GM18511 (cell line): ENCODE data around the gene CORO1A.
"Not testable (repeated sequence)": the region's sequence is repeated elsewhere in the genome, so short reads cannot be mapped to it uniquely, and the experiment has no call there.

Source experiments
- ATAC-seq: cut with Tn5 transposase; IDR thresholded peaks from one replicate; pipeline ENCODE4 v1.9.1; 2021; ENCODE audit warnings: mild to moderate bottlenecking, moderate library complexity; ENCODE audit not compliant: unreplicated experiment

Gene CORO1A

GRCh38 chr16:30169416-30169815 is 14.0 kb upstream of the CORO1A start:
- not testable (repeated sequence) for ATAC-seq

- ATAC-seq: not testable (repeated sequence)
These were observed 13.3 kb upstream of the CORO1A start for GRCh38 chr16:30170145-30170544.

GRCh38 chr16:30173054-30173453 is 10.3 kb upstream of the CORO1A start:
- ATAC-seq: no peak

GRCh38 chr16:30176876-30177275 is 6.5 kb upstream of the CORO1A start:
- ATAC-seq: not testable (repeated sequence)

GRCh38 chr16:30179195-30179594 is 4.2 kb upstream of the CORO1A start:
- ATAC-seq: no peak

- ATAC-seq: no peak
These were observed 3.5 kb upstream of the CORO1A start for GRCh38 chr16:30179931-30180330.

GRCh38 chr16:30180741-30181140 is 2.7 kb upstream of the CORO1A start:
- ATAC-seq: no peak

GRCh38 chr16:30184096-30184890 is 891 bp downstream of the CORO1A start:
- peak; percentile 48 for ATAC-seq

GRCh38 chr16:30184891-30185682 is 1.7 kb downstream of the CORO1A start:
- ATAC-seq: no peak

GRCh38 chr16:30185683-30186421 is 2.5 kb downstream of the CORO1A start:
- ATAC-seq: peak; percentile 40

- no peak for ATAC-seq
These were observed 3.0 kb downstream of the CORO1A start for GRCh38 chr16:30186444-30186781.

- ATAC-seq: no peak
These were observed 3.6 kb downstream of the CORO1A start for GRCh38 chr16:30186782-30187555.

- ATAC-seq: no peak
These were observed 4.1 kb downstream of the CORO1A start for GRCh38 chr16:30187556-30187865.

GRCh38 chr16:30187971-30188561 is 4.7 kb downstream of the CORO1A start:
- no peak for ATAC-seq

GRCh38 chr16:30191158-30191557 is 7.8 kb downstream of the CORO1A start:
- not testable (repeated sequence) for ATAC-seq

GRCh38 chr16:30193098-30193497 is 9.7 kb downstream of the CORO1A start:
- ATAC-seq: peak; percentile 22

- peak; percentile 88 for ATAC-seq
These were observed 10.2 kb downstream of the CORO1A start, which contains the start of the genes BOLA2B and SLX1A for GRCh38 chr16:30193615-30194014. BOLA2B (minus strand) TSS chr16:30193666; CDS start chr16:30193595, 71 bp downstream. SLX1A (plus strand) TSS chr16:30193875; CDS start chr16:30194085, 210 bp downstream.

- ATAC-seq: peak; percentile 76
These were observed 10.9 kb downstream of the CORO1A start for GRCh38 chr16:30194172-30194925.

GRCh38 chr16:30197001-30197400 is 13.6 kb downstream of the CORO1A start:
- ATAC-seq: not testable (repeated sequence)
